ENCODE results near the gene AGT. TPM values are rescaled to one million over a fixed set of nuclear protein-coding genes. Genes with fewer than 3 reads are reported as not detected.

AGT gene
- total RNA-seq, 1 donor from 2014 or later = 54.6 TPM

DNA sequence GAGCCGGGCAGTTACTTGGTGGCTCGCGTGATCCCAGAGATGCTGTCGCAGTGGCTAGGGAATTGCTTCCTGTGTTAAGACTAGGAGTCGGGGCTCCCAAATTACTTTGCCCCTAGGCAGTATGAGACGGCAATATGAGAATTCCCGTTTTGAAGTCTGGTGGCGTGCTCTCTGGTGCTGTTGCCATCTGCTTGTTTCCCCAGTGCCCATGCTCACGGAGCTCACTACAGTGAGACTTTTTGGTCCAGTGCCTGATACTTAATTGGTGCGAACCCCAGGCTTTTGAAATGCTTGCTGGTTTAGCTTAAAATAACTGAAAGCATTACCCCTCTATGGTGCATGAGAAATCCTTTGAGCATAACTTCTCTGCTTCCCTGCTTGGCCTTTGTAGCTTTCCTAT lies 22.3 kb downstream of the AGT start:
- peaks cover 78% of the 10 kb centered on the region for H3K36me3 ChIP-seq
- no peaks in the 10 kb centered on the region for H3K9me3 ChIP-seq (replicated peaks)
- peaks cover 9% of the 10 kb centered on the region for H3K4me1 ChIP-seq
- no peaks in the 10 kb centered on the region for H3K27me3 ChIP-seq (ENCODE audit: low read depth)
- intact Hi-C loops (cut with micrococcal nuclease) = loop anchor here (10.0 kb wide), 1 partner anchor 83 kb away; no protein-coding TSS in a partner anchor
- no peak overlapping the region for H3K27ac ChIP-seq (replicated peaks)
- H3K4me3 ChIP-seq = no peak overlapping the region
- TF ChIP-seq CTCF (IDR thresholded peaks at IDR 0.05; ENCODE audit: borderline replicate concordance) = no peak
- no peak for DNase-seq

- DNase-seq = no peak
- H3K9me3 ChIP-seq (replicated peaks) = no peaks in the 10 kb centered on the region
- H3K4me3 ChIP-seq = no peak overlapping the region
- H3K27ac ChIP-seq (replicated peaks) = no peak overlapping the region
- no peaks in the 10 kb centered on the region for H3K27me3 ChIP-seq (ENCODE audit: low read depth)
- TF ChIP-seq CTCF (IDR thresholded peaks at IDR 0.05; ENCODE audit: borderline replicate concordance) = no peak
- H3K36me3 ChIP-seq = peaks cover 92% of the 10 kb centered on the region
- H3K4me1 ChIP-seq = no peaks in the 10 kb centered on the region
- intact Hi-C loops (cut with micrococcal nuclease) = loop anchor here (10.0 kb wide), 1 partner anchor 85 kb away; no protein-coding TSS in a partner anchor
Measured at GRCh38 chr1:230690101-230690500, 23.8 kb downstream of the AGT start.

- Histone ChIP-seq H3K36me3 (peaks cover 92% of the 10 kb centered on the region), H3K27me3 (ENCODE audit: low read depth) (no peaks in the 10 kb centered on the region), H3K4me3 (no peak overlapping the region), H3K27ac (replicated peaks) (no peak overlapping the region), H3K9me3 (replicated peaks) (no peaks in the 10 kb centered on the region), H3K4me1 (peaks cover 18% of the 10 kb centered on the region)
- intact Hi-C loops (cut with micrococcal nuclease) = no loop called here
- DNase-seq = no peak
- TF ChIP-seq CTCF (IDR thresholded peaks at IDR 0.05; ENCODE audit: borderline replicate concordance) = no peak
Measured at GRCh38 chr1:230686747-230687146, 27.2 kb downstream of the AGT start.

- Histone ChIP-seq H3K4me3 (no peak overlapping the region), H3K27me3 (ENCODE audit: low read depth) (no peaks in the 10 kb centered on the region), H3K36me3 (peaks cover 87% of the 10 kb centered on the region), H3K27ac (replicated peaks) (no peak overlapping the region), H3K4me1 (peaks cover 25% of the 10 kb centered on the region), H3K9me3 (replicated peaks) (no peaks in the 10 kb centered on the region)
- no peak for DNase-seq
- intact Hi-C loops (cut with micrococcal nuclease) = no loop called here
- no peak for TF ChIP-seq CTCF (IDR thresholded peaks at IDR 0.05; ENCODE audit: borderline replicate concordance)
Measured at GRCh38 chr1:230684998-230685397, 28.9 kb downstream of the AGT start.

GRCh38 chr1:230684146-230684545 lies 29.8 kb downstream of the AGT start:
- Histone ChIP-seq H3K27ac (replicated peaks) (no peak overlapping the region), H3K4me1 (peaks cover 25% of the 10 kb centered on the region), H3K9me3 (replicated peaks) (no peaks in the 10 kb centered on the region), H3K36me3 (peaks cover 87% of the 10 kb centered on the region), H3K27me3 (ENCODE audit: low read depth) (no peaks in the 10 kb centered on the region), H3K4me3 (no peak overlapping the region)
- intact Hi-C loops (cut with micrococcal nuclease) = no loop called here
- no peak for DNase-seq
- TF ChIP-seq CTCF (IDR thresholded peaks at IDR 0.05; ENCODE audit: borderline replicate concordance) = no peak
